PC-3 (cell line): ENCODE measurements around the gene CDC42EP3.

Experiments used
- CTCF ChIP-seq: fragments of 300-600 bp; sonication (generic); conservative IDR thresholded peaks from 2 replicates; pipeline ENCODE4 v1.5.1; 2017; ENCODE audit warnings: antibody characterized with exemption, low read depth, mild to moderate bottlenecking, low read length
- EZH2 ChIP-seq: fragments of 300-600 bp; sonication (generic); IDR thresholded peaks from one replicate; pipeline ENCODE4 v1.6.1; 2017; ENCODE audit warnings: antibody characterized with exemption, mild to moderate bottlenecking, low read length; ENCODE audit not compliant: unreplicated experiment

DNA sequence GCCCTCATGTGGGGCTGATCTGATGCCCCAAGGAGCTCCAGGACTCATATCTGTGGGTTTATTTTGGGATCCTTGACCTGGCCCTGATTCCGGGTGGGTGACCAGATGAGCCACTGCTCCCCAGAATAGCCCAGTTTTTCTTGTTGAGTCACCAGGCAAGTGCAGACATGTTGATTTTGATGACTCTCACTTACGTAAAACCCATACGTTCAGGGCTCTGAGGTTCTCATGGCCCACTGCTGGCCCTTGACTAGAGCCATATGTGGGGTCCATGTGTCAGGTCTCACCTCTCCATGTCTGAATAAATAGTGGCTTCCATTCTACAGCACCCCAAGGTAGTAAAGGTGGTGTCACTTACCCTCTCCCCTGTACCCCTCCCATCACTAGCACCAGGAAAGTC is 41.9 kb downstream of the CDC42EP3 start:
- TF ChIP-seq CTCF = no peak
- TF ChIP-seq EZH2 = no peak
